HT1080 (cell line): ENCODE measurements around the gene FAM227A. TPM values are rescaled to one million over a fixed set of nuclear protein-coding genes. Genes with fewer than 3 reads are reported as not detected.
A peak's percentile ranks its signal among the peaks of the same experiment; 100 is the strongest.
"Not testable (repeated sequence)": the region's sequence is repeated elsewhere in the genome, so short reads cannot be mapped to it uniquely, and the experiment has no call there.

Experiments
- DNase-seq: peaks from one replicate; pipeline ENCODE4 v3.0.0-alpha.2; 2015; ENCODE audit warnings: low read depth
- total RNA-seq: library from RNA; depleted of rRNA; stranded (reverse); fragments of >200 nt; shearing (Covaris generic); gene quantifications from 2 replicates; pipeline ENCODE4 v1.2.3, GENCODE V29; 2014

The FAM227A gene
- total RNA-seq, 1 experiment from 2014 or later, result not detected

DNA sequence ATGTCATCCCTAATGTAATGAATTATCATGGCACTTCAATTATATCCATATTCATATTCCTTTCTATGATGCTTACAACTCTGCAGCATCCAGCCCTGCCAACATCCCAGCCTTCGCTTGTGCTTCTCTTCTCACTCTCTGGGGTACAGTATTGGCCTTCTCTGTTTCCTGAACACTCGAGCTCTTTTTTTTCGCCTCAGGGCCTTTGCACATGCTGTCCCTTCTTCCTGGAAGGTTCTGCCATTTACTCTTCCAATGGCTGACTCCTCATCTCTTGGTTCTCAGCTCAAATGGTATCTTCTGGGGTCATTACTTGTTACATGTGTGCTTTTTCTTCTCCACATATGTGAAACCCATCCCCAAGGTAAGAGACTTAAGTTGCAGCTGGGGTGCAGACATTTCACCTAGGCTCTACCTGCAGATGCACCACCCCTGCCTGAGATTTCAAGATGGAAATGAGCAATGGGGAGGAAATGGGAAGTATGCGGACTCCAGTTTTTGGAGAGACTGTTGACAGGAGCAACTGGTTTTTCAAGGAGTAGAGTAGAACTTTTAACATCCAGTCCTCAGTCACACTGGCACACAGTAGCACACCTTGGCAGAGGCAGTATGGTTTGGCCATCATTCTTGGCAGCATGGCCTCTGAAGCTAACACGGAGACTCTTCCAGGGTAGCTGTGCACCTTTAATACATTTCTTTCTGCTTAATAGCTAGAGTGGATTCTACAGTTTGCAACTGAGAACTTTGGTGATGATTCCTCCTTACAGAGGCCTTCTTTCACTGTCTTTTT lies 43.8 kb downstream of the FAM227A start:
- DNase-seq, result no peak

DNA sequence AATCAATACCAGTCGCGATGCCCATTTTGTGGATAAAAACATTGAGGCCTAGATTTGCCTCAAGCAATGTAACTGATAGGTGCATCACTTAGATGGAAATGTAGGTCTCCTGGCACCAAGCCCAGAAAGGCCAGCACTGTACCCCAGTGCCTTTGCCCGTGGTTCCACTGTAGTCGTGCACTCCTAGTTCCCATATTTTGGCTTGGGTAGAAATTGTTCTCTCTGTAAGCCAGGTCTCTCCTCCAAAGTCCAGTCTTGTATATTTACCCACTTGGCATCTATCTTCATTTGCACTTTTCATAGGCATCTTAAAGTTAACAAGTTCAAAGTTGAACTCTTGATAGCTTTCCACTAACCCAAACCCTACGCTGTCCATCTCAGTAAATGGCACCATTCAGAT lies 44.6 kb downstream of the FAM227A start:
- DNase-seq, result no peak

GRCh38 chr22:38610234-38610633 lies 46.0 kb downstream of the FAM227A start:
- DNase-seq, result no peak

- DNase-seq, result no peak
These were observed 47.0 kb downstream of the FAM227A start for GRCh38 chr22:38608992-38609750.

- no peak for DNase-seq
These were observed 48.5 kb downstream of the FAM227A start for GRCh38 chr22:38607680-38608079.

- no peak for DNase-seq
These were observed 54.0 kb downstream of the FAM227A start for GRCh38 chr22:38602166-38602565.

DNA sequence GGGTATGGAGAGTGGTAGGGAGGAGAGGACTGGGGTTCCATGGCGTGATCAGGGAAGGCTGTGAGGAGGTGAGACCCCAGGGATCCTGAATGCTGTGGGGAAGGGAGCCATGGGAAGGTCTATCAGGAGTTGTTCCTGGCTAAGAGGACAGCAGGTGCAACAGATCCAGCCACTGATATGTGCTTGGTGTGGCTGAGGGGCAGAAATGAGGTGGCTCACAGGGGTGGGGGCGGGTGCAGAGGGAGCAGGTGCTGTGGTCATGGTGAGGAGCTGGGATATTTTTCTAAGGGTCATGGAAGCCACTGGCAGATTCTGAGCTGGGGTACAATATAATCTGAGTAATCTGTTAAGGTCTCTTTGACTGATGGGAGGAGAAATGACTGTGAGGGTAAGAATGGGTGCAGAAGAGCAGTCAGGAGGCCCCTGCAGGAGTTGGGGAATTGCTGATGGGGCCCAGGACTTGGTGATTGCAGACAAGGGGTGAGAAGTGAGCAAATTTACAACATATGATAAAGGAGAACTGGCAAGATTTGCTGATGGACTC lies 54.9 kb downstream of the FAM227A start:
- DNase-seq, result no peak

- no peak for DNase-seq
These were observed 56.7 kb downstream of the FAM227A start for GRCh38 chr22:38599466-38599865.

- not testable (repeated sequence) for DNase-seq
These were observed 73.3 kb downstream of the FAM227A start for GRCh38 chr22:38582923-38583322.

DNA sequence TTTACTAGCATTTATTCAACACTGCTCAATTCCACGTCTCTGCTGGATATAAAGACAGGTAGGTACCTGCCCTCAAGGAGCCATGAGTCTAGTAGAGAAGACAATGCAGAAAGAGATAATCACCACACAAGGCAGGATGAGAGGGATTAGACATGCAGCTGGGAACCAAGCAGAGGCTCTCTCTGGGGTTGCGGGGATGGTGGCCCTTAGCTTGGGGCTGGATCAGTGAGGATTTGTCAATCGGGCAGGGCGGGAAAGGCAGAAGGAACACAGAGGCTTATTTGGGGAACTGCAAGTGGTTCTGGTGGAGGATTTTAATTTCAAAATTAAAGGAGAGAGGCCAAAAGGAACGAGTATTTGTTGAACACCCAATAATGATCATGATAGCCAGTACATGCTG lies 77.7 kb downstream of the FAM227A start:
- DNase-seq, result no peak

DNA sequence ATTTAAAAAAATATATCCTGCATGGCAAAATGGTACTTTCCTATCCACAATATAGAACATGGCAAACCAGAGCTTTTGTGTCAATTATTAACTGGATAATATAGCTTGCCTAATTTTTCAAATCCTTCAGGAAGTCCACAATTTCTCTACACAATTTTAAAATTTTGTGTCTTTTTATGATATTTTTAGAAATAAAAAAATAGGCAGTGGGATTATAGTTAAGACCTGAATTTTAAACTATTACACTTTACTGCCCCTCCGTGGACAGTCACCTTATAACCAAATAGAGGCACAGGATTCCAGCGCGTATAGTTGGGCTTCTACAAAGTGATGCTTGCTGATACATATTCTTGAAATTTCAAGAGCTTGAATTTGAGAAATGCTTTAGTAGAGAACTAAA lies 84.1 kb downstream of the FAM227A start:
- peak; percentile 29 for DNase-seq

GRCh38 chr22:38570779-38571364 lies 85.3 kb downstream of the FAM227A start:
- DNase-seq, result no peak

- no peak for DNase-seq
These were observed 86.0 kb downstream of the FAM227A start, which contains the start of gene DMC1 for GRCh38 chr22:38569972-38570778. TSS of gene DMC1 (minus strand) at chr22:38570183. CDS start at chr22:38568256, 1,927 bp downstream.

DNA sequence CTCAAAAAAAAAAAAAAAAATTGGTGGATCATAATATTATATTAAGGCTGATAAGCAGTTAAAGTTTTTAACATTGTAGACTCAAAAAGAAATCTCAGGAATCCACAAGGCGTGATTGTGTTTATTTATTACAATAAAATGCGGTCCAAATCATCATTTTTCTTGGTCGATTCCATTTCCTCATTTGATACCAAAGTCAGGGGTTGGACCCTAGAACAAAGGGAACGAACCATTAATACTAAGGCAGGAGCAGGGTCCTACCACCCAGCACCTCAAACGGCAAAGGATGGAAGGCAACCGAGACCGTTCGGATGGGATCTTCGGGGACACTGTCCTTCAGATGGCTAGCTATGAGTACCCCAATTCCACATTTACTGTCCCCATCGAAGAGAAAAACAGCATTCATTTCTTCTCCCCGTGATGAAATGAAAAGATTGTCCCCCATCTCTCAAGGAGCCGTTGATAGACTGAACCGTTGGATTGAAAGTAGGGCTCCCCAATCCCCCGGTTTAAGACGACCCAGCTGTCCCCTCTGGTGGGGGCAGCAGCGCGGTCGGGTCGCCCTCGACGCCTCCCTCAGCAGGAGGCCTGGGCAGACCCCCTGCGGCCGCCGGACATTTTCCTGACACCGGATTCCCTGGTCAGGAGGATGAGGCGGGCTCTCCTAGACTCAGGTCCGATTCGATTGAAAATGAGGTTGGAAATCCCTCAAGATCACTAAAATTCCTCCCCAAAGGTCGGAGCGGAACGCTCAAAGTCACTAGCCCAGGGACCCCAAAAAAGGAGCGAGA lies 86.8 kb downstream of the FAM227A start:
- DNase-seq, result no peak

- DNase-seq, result no peak
These were observed 88.5 kb downstream of the FAM227A start for GRCh38 chr22:38567531-38568285.

- DNase-seq, result no peak
These were observed 89.3 kb downstream of the FAM227A start for GRCh38 chr22:38566726-38567504.

DNA sequence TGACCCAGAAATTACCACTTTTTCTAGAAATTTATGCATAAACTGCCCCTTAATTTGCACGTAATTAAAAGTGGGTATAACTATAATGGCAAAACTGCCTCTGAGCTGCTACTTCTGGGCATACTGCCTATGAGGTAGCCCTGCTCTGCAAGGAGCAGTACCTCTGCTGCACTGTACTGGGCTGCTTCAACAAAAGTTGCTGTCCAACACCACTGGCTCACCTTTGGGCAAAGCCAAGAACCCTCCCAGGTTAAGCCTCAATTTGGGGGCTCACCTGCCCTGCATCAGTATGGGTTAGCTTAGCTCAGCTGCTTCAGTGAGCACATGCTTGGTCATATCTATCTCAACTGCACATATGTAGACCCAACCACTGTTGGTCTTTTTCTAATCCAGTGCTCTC lies 90.8 kb downstream of the FAM227A start:
- no peak for DNase-seq

DNA sequence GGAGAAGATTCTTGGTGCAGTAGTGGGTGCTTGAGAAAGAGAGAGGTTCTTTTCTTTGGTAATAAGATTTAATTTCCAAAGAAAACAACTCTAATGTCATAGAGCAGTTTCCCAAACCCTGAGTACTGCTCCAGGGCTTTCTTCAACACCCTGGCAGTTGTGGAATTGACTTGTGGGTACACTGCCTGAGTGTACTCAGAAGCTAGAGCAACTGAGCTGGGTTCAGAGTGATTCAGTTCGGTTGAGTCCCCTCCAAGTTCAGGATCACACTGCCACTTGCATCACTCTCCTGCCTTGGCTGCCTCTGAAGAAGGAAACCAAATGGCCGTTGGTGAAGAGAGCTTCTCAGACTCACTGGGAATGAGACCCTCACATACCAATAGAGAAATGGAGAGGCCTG lies 91.5 kb downstream of the FAM227A start:
- DNase-seq, result no peak

DNA sequence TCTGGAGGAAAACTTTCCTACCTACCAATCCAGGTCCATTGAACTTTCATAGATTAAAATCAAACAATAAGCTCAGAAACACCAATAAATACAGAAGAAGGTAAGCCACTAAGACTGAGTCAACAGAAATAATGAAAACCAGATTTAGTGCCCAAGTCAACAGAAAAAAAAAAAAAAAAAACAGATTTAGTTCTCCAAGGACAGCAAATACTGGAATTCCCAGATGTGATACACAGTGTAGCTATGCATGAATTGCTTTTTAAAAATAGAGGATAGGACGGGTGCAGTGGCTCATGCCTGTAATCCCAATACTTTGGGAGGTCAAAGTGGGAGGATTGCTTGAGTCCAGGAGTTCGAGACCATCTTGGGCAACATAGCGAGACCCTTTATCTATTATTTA lies 101.9 kb downstream of the FAM227A start:
- DNase-seq, result no peak
